HG02571 (cell line): ENCODE measurements around the gene ANKS3.

Experiments
- ATAC-seq: cut with Tn5 transposase; IDR thresholded peaks from one replicate; pipeline ENCODE4 v1.9.1; 2021; ENCODE audit warnings: mild to moderate bottlenecking, moderate library complexity; ENCODE audit not compliant: unreplicated experiment

ANKS3 gene

GRCh38 chr16:4673387-4674046, 60.6 kb downstream of the ANKS3 start:
- no peak for ATAC-seq

GRCh38 chr16:4668313-4668960, 65.6 kb downstream of the ANKS3 start:
- no peak for ATAC-seq

- ATAC-seq: no peak
These were observed 66.7 kb downstream of the ANKS3 start for GRCh38 chr16:4667203-4667963.

GRCh38 chr16:4666537-4667202, 67.4 kb downstream of the ANKS3 start:
- ATAC-seq: no peak

- no peak for ATAC-seq
These were observed 69.3 kb downstream of the ANKS3 start for GRCh38 chr16:4664538-4665418.

GRCh38 chr16:4663777-4664465, 70.2 kb downstream of the ANKS3 start:
- ATAC-seq: no peak

GRCh38 chr16:4663465-4663776, 70.7 kb downstream of the ANKS3 start:
- no peak for ATAC-seq

- no peak for ATAC-seq
These were observed 72.4 kb downstream of the ANKS3 start for GRCh38 chr16:4661661-4662060.

- ATAC-seq: no peak
These were observed 73.5 kb downstream of the ANKS3 start for GRCh38 chr16:4660454-4661007.

- ATAC-seq: no peak
These were observed 74.4 kb downstream of the ANKS3 start for GRCh38 chr16:4659363-4660353.

GRCh38 chr16:4656695-4657686, 77.1 kb downstream of the ANKS3 start:
- no peak for ATAC-seq

- no peak for ATAC-seq
These were observed 77.8 kb downstream of the ANKS3 start for GRCh38 chr16:4656221-4656620.

- ATAC-seq: no peak
These were observed 78.3 kb downstream of the ANKS3 start for GRCh38 chr16:4655801-4656200.

- ATAC-seq: no peak
These were observed 79.0 kb downstream of the ANKS3 start for GRCh38 chr16:4654964-4655590.

GRCh38 chr16:4654011-4654963, 79.8 kb downstream of the ANKS3 start:
- no peak for ATAC-seq

GRCh38 chr16:4652561-4652960, 81.5 kb downstream of the ANKS3 start:
- ATAC-seq: no peak
